HG03175 (cell line): ENCODE results near the gene CLCN7.
"Not testable (repeated sequence)": the region's sequence is repeated elsewhere in the genome, so short reads cannot be mapped to it uniquely, and the experiment has no call there.

Experiments used
- ATAC-seq: cut with Tn5 transposase; IDR thresholded peaks from one replicate; pipeline ENCODE4 v1.9.1; 2021; ENCODE audit warnings: mild to moderate bottlenecking, moderate library complexity; ENCODE audit not compliant: unreplicated experiment

The CLCN7 gene

GRCh38 chr16:1447965-1448364 lies 26.9 kb downstream of the CLCN7 start:
- no peak for ATAC-seq

DNA sequence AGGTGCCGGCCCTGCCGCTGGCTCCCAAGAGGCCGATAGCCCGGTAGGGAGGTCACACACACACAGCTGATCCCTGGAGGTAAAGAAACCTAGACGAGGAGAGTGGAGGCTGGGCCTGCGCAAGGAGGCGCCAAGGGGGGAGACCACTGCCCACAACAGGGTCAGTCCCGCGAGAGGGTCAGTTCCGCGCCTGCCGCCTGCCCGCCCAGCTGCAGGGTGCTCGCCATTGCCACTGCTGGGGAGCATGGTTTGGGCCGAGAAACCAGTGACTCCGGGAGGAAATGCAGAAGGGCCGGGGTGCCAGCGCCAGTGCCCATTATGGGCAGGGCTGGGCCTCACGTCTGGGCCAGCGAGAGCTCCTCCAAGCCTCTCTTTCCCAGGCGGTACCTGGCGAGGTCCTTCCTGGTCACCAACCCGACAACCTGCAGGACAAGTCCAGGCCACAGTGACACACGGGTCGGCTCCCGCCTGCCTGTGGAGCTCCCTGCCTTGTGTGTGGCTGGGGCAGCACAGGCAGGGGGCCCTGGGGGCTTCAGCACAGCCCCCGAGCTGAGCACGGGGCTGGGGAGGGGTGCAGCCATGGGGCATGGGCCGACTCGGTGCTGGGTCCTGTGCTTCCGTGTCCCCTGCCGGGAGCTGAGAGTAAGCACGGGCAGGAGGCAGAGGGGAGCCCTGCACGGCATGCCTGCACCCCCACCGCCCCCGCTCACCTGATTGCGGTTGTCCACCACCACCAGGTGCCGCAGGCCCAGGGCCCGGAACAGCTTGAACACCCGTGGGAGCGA lies 28.3 kb downstream of the CLCN7 start:
- ATAC-seq = no peak

DNA sequence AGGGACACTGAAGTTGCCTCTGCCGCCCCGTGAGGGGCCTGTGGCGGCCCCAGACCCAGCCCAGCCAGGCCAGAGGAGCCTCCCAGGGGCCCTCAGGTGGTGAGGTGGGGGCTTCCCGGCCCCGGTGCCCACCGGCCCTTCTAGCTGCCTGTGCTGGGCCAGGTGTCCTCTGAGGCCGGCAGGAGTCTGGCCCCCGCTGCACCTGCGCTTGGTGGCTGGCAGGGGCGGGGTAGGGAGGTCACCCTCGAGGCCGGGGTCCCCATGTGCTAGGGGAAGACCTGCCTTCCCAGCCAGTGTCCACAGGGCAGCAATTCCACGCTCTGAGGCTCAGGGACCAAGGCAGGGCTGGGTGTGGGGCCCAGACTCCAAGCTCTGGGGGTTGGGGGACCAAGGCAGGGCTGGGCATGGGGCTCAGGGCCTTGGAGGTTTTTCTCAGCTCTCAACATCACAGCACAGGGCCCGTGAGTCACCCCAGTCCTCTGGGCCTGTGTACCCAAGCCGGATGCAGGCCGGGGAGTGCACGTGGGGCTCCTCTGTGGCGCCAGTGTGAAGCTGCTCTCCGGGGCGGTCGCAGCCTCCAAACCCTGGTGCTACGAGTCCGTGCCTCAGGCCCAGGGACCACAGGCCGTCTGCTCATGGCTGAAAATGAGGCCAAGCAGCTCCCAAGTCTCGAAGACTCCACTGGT lies 29.2 kb downstream of the CLCN7 start:
- no peak for ATAC-seq

DNA sequence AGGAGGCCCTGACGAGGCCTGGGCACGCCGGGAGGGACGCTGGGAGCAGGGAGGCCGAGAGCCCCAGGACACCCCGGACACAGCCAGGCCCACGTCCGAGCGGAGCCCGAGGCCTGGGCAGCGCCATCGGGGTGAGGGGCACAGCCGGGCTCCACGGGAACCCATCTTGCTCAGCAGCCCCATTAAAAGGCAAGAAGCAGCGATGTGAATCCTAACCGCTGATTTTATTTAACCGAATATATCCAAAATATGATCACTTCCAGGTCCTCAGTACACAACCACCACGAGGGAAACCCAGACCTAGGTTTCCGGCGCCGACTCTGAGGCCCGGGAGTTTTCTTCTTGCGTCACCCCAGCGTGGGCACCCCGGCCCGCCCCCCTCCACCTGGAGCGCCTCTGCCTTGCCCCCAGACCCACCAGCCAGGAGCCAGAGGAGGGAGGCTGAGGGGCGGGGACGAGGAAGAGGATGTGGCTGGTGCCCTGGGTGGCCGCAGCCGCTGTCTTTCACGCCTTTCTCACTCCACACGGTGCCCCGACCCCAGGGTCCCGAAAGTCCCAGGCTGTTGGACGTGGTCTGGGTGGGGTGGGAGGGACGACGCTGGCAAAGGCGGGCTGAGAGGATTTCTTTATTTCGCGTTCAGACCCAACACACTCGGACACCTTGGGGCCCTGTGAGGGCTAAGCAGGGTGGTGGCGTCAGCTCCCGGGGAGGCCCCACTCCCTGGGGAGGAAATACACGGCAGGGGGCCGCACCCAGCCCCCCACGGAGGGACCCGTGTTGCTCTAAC lies 29.9 kb downstream of the CLCN7 start:
- no peak for ATAC-seq

GRCh38 chr16:1443980-1444729 lies 30.7 kb downstream of the CLCN7 start, which contains the start of gene CCDC154:
Gene CCDC154, minus strand, starts transcription at chr16:1444556. Its CDS starts 234 bp downstream, at chr16:1444322.
- ATAC-seq = no peak

GRCh38 chr16:1443403-1443973 lies 31.3 kb downstream of the CLCN7 start:
- ATAC-seq = no peak

GRCh38 chr16:1442697-1443096 lies 32.1 kb downstream of the CLCN7 start:
- ATAC-seq = no peak

- ATAC-seq = no peak
These were observed 33.4 kb downstream of the CLCN7 start for GRCh38 chr16:1441391-1441829.

DNA sequence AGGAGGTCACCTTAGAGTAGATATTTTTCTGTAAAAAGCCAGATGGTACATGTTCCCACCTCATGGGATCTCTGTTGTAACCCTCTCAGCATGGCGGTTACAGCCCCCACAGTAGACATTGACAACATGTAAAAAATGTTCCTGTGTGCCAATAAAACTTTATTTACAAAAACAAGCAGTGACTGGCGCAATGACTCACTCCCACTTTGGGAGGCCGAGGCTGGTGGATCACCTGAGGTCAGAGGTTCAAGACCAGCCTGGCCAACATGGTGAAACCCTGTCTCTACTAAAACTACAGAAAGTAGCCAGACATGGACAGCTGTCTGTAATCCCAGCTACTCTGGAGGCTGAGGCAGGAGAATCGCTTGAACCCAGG lies 35.1 kb downstream of the CLCN7 start:
- not testable (repeated sequence) for ATAC-seq

GRCh38 chr16:1439058-1439698 lies 35.6 kb downstream of the CLCN7 start:
- ATAC-seq = no peak

DNA sequence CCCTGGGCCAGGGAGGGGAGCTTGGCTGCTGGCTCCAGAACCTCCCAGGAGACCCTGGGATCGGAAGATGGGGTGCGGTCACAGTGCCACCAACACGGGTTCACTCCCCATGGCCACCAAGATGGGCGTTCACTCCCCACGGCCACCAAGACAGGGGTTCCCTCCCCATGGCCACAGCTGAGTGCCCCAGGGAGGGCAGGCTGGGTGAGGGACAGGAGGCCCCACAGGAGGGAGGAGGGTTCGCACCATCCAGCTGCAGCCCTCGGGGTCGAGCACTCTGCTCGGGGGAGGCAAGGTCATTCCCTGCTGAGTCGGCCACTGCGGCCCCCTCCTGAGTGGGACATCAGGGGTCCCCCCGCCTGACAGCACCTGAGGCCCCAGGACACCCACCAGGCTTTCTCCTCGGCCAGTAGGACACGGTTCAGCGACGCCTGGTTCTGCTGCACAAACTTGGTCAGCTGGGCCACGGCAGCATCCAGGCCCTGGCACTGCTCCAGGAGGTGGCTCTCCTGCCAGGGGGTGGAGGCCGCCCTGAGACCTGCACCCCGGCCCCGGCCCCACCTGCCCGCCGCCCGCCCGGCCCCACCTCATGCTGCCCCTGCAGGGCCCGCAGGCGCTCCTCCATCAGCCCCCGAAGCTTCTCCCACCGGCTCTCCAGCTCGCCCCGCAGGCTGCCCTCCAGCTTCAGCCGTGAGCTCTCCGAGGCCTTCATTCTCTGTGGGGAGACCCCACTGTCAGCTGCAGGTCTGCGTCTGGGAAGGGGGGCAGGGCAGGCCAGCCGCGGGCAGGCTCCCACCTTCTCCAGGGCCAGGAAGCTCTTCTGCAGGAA lies 36.4 kb downstream of the CLCN7 start:
- no peak for ATAC-seq

- ATAC-seq = no peak
These were observed 37.2 kb downstream of the CLCN7 start for GRCh38 chr16:1437606-1438005.

DNA sequence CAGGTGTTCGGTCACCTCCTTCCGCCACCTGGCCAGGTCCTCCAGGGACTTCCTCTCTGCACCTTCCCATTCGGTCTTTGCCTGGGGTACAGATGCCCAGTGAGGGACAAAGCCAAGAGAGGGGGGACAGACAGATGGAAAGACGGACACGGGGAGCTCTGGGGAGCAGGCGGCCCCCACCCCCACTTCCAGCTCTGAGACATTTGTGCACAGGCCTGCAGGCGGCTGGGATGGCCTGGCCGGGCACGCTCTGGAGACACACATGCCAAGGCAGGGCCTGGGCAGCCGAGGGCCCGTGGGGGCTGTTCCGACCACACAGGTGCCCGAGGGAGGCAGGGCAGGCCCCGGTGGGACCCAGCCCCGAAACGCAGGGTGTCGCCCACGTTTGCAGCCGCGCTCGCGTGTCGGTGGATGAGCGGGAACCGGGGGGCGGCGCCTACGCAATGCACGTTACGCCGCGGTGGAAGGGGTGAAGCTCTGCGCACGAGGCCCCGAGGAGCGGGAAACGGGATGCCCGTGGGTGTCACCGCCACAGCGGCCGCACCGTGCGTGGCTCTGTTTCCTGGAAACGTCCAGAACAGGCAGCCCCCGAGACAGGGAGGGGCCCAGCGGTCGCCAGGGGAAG lies 38.0 kb downstream of the CLCN7 start:
- ATAC-seq = no peak

DNA sequence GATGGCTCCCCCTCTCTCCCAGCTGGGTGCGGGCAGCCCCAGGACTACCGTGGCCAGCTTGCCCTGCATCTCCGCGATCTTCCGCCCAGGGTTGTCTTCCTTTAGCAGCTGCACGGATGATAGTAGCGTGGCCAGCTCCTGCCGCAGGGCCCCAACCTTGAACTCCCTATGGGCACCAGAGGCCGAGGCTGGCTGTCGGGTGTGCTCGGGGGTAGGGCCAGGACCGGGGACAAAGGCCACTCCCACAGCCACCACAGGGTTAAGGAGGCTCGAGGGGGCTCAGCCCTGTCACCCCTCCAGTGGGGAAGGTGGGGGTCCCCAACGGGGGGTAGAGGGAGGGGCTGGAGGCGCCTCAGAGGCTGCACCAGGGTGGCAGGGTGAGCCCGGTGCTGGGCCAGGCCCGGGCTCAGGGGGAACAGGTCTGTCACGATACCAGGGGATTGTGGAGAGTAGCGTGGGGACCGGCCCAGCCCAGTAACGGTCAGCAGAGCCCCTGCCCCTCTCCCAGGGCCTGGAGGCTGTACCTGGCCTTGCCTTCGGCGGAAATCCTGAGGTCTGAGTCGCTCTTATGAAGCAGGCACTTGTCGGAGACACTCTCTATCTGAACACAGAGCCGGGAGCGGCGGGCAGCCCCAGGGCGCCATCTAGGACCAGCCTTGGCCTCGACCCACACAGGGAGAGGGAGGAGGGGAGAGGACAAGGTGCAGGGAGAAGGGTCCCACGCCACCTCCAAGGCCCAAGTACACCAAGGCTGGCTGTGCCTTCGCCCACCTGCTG lies 38.7 kb downstream of the CLCN7 start:
- ATAC-seq = no peak

GRCh38 chr16:1434644-1435592 lies 39.9 kb downstream of the CLCN7 start:
- no peak for ATAC-seq

DNA sequence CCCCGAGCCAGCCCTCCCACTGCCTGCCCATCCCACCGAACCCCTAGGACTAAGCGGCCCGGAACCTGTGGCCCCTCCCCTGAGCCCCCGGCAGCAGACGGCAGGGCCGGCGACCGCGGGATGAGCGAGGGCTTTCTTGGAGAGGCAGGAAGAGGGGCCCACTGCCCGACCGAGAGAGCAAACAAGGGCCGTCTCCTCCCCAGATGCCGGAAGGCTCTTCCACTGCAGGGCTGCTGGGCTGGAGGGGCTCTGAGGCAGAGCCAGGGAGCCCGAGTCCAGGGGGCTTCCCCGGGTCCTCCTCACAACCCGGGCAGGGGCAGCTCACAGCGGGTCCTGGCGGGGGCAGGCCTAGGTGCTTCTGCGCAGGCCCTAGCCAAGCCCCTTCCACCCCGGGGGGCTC lies 41.1 kb downstream of the CLCN7 start:
- ATAC-seq = no peak

- ATAC-seq = no peak
These were observed 41.6 kb downstream of the CLCN7 start for GRCh38 chr16:1433263-1433560.
